Ammon's horn (tissue), 1 donor: ENCODE measurements around the gene NPDC1.

Source experiments
- DNase-seq: peaks from one replicate; pipeline ENCODE4 v3.0.0-alpha.2; 2016; ENCODE audit warnings: low spot score

NPDC1 gene

GRCh38 chr9:137055385-137056364 is 9.7 kb upstream of the NPDC1 start:
- peak; percentile 97 for DNase-seq

- DNase-seq: peak; percentile 68
These were observed 9.0 kb upstream of the NPDC1 start for GRCh38 chr9:137054932-137055384.

- DNase-seq: no peak
These were observed 8.3 kb upstream of the NPDC1 start, which contains the start of gene ENTPD2 for GRCh38 chr9:137053944-137054931. Gene ENTPD2 (minus strand): TSS chr9:137054061. CDS start chr9:137053997, 64 bp downstream.

- DNase-seq: no peak
These were observed 7.3 kb upstream of the NPDC1 start for GRCh38 chr9:137052998-137053943.

GRCh38 chr9:137052293-137052692 is 6.3 kb upstream of the NPDC1 start:
- no peak for DNase-seq

GRCh38 chr9:137051145-137051724 is 5.3 kb upstream of the NPDC1 start:
- no peak for DNase-seq

- no peak for DNase-seq
These were observed 4.6 kb upstream of the NPDC1 start for GRCh38 chr9:137050570-137050969.

GRCh38 chr9:137049544-137050449 is 3.8 kb upstream of the NPDC1 start:
- peak; percentile 74 for DNase-seq

- peak; percentile 65 for DNase-seq
These were observed 2.9 kb upstream of the NPDC1 start for GRCh38 chr9:137048655-137049543.

GRCh38 chr9:137045294-137046087 is 486 bp downstream of the NPDC1 start:
- DNase-seq: no peak

- DNase-seq: no peak
These were observed 1.3 kb downstream of the NPDC1 start for GRCh38 chr9:137044502-137045177.

- DNase-seq: no peak
These were observed 1.9 kb downstream of the NPDC1 start for GRCh38 chr9:137044037-137044436.

GRCh38 chr9:137042751-137043727 is 2.9 kb downstream of the NPDC1 start:
- DNase-seq: no peak

GRCh38 chr9:137041124-137041523 is 4.9 kb downstream of the NPDC1 start:
- no peak for DNase-seq

GRCh38 chr9:137040568-137040967 is 5.4 kb downstream of the NPDC1 start:
- DNase-seq: no peak
